GM12873 (cell line): Measurements from ENCODE around the gene POMGNT2.

Source experiments
- TF ChIP-seq, protein P1 (sequence below): IDR thresholded peaks from 2 replicates; pipeline ENCODE4 v1.5.1; 2012; ENCODE audit warnings: low read depth, mild to moderate bottlenecking, moderate library complexity, low read length, control low read depth; ENCODE audit not compliant: insufficient read depth; ENCODE audit errors: missing control alignments

POMGNT2 gene

DNA sequence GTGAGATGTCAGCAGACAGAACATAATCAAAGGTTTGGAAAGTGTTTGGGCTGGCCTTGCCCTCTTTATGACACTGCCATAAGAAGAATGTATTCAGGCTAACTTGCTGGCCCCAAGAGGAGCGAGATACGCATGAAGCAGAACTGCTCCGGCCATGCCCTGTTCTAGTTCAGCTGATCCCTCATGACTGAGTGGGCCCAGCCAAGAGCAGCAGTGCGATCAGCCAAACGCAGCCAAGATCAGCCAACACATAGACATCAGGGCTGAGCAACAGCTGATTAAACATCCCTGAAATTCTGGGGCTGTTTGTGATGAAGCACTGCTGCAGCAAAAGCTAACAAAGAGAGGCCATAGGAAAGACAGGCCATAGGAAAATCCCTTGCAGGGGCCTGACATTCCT is 24.1 kb downstream of the POMGNT2 start:
- TF ChIP-seq, protein P1, sequence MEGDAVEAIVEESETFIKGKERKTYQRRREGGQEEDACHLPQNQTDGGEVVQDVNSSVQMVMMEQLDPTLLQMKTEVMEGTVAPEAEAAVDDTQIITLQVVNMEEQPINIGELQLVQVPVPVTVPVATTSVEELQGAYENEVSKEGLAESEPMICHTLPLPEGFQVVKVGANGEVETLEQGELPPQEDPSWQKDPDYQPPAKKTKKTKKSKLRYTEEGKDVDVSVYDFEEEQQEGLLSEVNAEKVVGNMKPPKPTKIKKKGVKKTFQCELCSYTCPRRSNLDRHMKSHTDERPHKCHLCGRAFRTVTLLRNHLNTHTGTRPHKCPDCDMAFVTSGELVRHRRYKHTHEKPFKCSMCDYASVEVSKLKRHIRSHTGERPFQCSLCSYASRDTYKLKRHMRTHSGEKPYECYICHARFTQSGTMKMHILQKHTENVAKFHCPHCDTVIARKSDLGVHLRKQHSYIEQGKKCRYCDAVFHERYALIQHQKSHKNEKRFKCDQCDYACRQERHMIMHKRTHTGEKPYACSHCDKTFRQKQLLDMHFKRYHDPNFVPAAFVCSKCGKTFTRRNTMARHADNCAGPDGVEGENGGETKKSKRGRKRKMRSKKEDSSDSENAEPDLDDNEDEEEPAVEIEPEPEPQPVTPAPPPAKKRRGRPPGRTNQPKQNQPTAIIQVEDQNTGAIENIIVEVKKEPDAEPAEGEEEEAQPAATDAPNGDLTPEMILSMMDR = no peak

DNA sequence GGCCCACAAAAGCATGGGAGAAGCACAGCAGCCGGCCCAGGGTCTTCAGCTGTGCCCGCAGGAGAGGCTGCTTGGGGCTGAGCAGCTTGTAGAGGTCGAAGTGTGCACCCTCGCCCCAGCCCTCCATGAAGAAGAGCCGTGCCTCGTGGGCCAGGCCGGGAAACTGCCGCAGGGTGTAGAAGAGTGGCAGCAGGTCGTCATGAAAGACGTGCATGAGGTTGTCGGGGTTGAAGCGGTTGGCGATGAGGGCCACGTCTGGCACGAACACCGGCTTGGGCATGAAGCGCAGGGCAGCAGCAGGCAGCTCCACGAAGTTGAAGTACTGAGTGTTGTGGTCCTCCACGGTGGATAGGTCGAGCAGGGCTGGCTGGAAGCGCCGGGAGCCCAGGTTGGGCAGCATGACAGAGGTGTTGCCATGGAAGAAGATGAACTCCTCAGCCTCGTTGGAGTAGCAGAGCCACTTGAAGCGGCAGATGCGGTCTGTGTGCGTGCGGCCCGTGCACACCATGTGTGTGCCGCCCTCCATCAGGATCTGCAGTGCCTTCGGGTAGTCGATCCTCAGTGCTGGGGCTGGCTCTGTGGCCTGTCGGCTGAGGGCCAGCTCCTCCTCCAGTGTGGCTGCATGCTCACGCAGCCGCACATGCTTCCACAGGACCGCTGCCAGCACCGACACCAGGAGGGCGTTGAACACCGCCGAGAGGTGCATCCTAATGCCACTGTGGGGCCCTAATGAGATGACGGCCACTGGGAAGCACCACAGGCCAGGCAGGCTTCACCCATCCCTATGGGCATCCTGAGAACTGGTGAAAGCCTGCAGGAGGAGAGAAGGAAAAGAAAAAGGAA is 24.9 kb downstream of the POMGNT2 start:
- TF ChIP-seq, protein P1 = no peak

DNA sequence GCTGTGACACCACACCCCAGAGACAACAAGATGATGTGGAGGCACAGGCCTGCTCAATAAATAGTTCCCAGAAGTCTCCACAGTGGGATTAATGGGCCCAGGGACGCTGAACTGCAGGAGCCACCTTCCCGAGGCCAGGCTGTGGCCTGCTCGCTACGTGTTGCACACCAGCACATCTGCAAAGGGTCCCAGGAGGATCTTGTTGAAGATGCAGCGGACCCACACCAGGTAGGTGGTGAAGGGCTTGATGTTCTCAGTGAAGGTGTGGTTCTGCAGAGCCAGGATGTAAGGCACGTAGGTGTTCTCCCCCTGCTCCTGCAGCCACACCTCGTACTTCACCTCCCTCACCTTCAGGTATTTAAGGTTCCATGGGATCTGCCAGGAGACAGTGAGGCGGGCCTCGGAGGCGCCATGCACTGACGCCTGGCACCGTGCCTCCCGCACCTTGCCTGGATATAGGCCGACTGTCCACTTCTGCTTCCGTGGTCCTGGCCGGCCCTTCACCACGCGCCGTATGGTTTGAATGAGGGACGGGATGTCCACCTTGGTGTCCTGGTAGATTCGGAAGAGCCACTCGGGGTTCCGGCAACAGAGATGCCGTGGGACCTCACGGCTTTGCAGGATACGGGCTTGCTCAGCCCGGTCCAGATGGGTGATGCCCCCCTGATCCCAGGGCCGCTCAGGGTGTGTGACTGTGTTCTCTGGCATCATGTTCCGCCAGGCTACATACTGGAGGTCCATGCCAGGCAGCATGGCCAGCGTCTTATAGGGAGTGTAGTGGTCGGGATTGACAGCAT is 26.1 kb downstream of the POMGNT2 start:
- TF ChIP-seq, protein P1 = no peak

DNA sequence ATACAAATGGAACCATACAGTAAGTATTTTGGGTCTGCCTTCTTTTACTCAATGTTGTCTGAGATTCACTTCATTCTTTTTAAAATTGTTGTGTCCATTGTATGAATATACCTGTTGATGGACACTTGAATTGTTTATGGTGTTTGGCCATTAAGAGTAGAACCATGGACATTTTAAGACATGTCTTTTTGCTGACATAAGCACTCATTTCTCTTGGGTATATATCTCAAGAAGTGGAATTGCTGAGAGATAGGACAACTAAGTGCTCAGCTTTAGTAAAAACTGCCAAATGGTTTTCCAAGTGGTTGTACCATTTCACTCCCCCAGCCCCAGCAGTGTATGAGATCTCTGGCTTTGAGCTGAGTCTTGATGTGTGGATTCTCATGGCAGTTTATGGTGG is 28.2 kb downstream of the POMGNT2 start:
- TF ChIP-seq, protein P1 = no peak

DNA sequence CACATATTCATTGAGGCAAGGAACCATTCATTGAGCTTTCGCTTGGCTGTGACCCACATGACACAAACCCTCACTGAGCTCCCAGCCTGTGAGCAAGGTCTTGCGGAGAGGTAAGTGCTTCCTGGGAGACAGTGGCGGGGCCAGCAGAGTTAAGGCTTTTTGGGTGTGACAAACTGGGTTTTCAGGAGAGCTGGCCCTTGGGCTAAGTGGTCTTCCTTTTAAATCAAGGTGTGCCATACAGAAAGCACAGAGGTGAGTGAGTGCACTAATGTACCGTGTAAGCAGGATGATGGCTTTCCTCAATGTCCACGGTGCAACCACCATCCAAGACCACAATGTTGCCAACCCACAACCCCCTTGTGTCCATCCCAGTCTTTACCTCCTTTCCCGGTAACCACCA is 28.6 kb downstream of the POMGNT2 start:
- TF ChIP-seq, protein P1 = no peak

DNA sequence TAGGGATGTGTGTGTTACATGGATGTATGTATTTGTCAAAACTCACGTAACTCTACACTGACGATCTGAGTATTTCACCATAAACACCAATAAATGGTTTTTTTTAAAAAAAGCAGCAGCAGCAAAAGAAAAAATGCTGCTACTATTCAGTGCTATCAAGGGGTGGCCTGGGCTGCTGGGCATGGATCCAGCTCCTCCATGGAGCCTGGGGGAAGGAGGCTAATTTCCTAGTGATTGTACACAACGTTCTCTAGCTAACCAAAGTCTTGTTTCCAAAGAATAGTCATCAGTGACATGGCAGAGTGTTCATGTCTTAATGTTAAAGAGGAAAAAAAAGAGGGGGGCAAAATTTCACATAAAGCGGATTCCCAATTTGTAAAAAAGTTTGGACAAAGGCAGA is 29.0 kb downstream of the POMGNT2 start:
- TF ChIP-seq, protein P1 = no peak

DNA sequence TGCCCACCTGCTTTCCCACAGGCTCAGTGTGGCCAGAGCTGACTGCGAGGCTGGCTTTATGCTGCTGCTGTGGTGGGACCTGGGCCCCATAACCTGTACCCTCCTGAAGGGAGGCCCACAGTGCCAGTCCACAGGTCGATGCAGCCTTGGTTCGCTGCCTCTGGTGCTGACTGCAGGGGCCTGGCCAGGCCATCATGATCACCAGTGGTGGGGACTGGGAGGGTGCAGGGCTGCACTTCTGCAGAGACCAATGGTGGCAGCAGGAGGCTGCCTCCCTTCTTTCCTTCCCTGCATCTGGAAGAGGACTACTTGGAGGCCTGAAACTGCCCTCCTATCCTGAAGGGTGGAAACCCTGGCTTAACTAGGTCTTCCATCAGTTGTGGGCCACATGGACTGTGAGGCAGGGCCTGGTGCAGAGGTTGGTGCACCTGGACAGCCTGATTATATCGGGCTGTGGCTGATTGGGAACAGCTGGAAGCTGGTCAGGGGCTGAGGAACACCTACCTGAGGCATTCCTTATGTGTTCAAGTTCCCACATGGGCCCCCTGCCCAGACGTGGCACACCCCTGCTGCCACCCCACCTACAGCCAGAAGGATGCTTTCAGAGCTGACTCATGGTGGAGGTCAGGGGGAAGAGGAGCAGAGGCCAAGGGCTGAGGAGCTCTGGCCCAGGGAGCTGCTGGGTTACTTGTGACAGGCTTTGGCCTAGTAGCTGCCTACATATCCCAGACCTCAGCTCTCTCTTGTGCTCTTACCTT is 29.8 kb downstream of the POMGNT2 start:
- TF ChIP-seq, protein P1 = no peak
